ENCODE measurements around the gene XIRP2. TPM values are rescaled to one million over a fixed set of nuclear protein-coding genes. Genes with fewer than 3 reads are reported as not detected.

Gene XIRP2
- total and polyA plus RNA-seq, 2 of the 4 experiments (the other 2 are of a cell fraction): 0.05 to 0.18 TPM

GRCh38 chr2:167132906-167133555 lies 244.8 kb downstream of the XIRP2 start:
- H2BK20ac ChIP-seq (ENCODE audit: low read depth, low read length): peak overlapping the region; percentile 74
- H3K36me3 ChIP-seq (ENCODE audit: control insufficient read depth, insufficient read depth, low read length): no peaks in the 10 kb centered on the region
- H3K9me3 ChIP-seq (ENCODE audit: control insufficient read depth, insufficient read depth, low read length): no peaks in the 10 kb centered on the region
- H3K18ac ChIP-seq (ENCODE audit: low read depth, low read length): peak overlapping the region; percentile 75; the same call in 1 of the 2 replicates
- no peak overlapping the region for H2AK9ac ChIP-seq (replicated peaks; ENCODE audit: low read depth, low read length, poor library complexity)
- H3K79me1 ChIP-seq (ENCODE audit: low read depth in 1 of 2, low read length in 2 of 2): no peaks in the 10 kb centered on the region
- H3K4ac ChIP-seq (ENCODE audit: low read depth, low read length): peak overlapping the region; percentile 22; the same call in 1 of the 2 replicates
- WGBS, 2 experiments (ENCODE audit: extremely low coverage in 2 of 2, insufficient read length in 1 of 2): no CpG with 5 or more reads among the region's 3 CpGs
- no peak overlapping the region for H3K4me3 ChIP-seq (ENCODE audit: insufficient read depth, low read depth, low read length)
- H2AFZ ChIP-seq (replicated peaks; ENCODE audit: low read length, poor library complexity): no peak overlapping the region
- H2BK5ac ChIP-seq (ENCODE audit: low read depth, low read length, poor library complexity, severe bottlenecking): no peak overlapping the region
- no peak overlapping the region for H3K9ac ChIP-seq (ENCODE audit: low read depth, low read length)
- DNase-seq: no peak
- ChIA-PET POLR2A (ENCODE audit: unreplicated experiment) (no interaction called here), CTCF (no interaction called here)
- 0 out of 2 replicates have a peak overlapping the region, but pooled peaks have one; percentile 27 for H2AK5ac ChIP-seq (ENCODE audit: low read depth, low read length)
- H4K91ac ChIP-seq (ENCODE audit: insufficient read depth, low read depth, low read length): no peak overlapping the region
- H2BK15ac ChIP-seq (ENCODE audit: low read depth, low read length): no peak overlapping the region
- no peak overlapping the region for H3K23ac ChIP-seq (ENCODE audit: low read depth, low read length)
- H3K4me1 ChIP-seq (ENCODE audit: control insufficient read depth, insufficient read depth, low read length): peaks cover 6% of the 10 kb centered on the region; the same call in 1 of the 2 replicates
- H2BK120ac ChIP-seq (ENCODE audit: low read depth, low read length): peak overlapping the region; percentile 81
- dilution Hi-C loops (cut with HindIII; ENCODE audit: low sequenced_read_pairs, unreplicated experiment) (no loop called here), in situ Hi-C loops (cut with MboI; ENCODE audit: low sequenced_read_pairs) (no loop called here), intact Hi-C loops (cut with micrococcal nuclease) (no loop called here)
- H3K14ac ChIP-seq (replicated peaks; ENCODE audit: low read depth, low read length): peak overlapping the region; percentile 76; the same call in 1 of the 2 replicates
- TF ChIP-seq SMC3 (IDR thresholded peaks at IDR 0.05; ENCODE audit: low read depth, low read length): no peak
- TF ChIP-seq BHLHE40 (IDR thresholded peaks at IDR 0.05; ENCODE audit: low read depth, low read length): no peak
- no peak for TF ChIP-seq POLR2A (IDR thresholded peaks at IDR 0.05; ENCODE audit: low read depth, low read length)
- TF ChIP-seq MAZ (IDR thresholded peaks at IDR 0.05; ENCODE audit: borderline replicate concordance, low read depth, low read length): no peak
- TF ChIP-seq RFX5 (IDR thresholded peaks at IDR 0.05; ENCODE audit: low read depth, low read length): no peak
- TF ChIP-seq FOS (IDR thresholded peaks at IDR 0.05; ENCODE audit: low read depth, low read length): no peak
- TF ChIP-seq MAFK (IDR thresholded peaks at IDR 0.05; ENCODE audit: low read depth, low read length): no peak
- TF ChIP-seq USF2 (IDR thresholded peaks at IDR 0.05; ENCODE audit: low read depth, low read length): no peak
- no peak for TF ChIP-seq RCOR1 (IDR thresholded peaks at IDR 0.05; ENCODE audit: insufficient replicate concordance, low read length)
- TF ChIP-seq MXI1 (IDR thresholded peaks at IDR 0.05; ENCODE audit: borderline replicate concordance, low read depth, low read length): no peak
- no peak for TF ChIP-seq CHD1 (IDR thresholded peaks at IDR 0.05; ENCODE audit: low read depth, low read length)
- no peak for TF ChIP-seq CEBPB (IDR thresholded peaks at IDR 0.05; ENCODE audit: low read depth, low read length)
- no peak for TF ChIP-seq NFE2L2 (IDR thresholded peaks at IDR 0.05; ENCODE audit: low read depth, low read length)
- no peak for TF ChIP-seq RAD21 (IDR thresholded peaks at IDR 0.05; ENCODE audit: low read length)
- peaks cover 2% of the 10 kb centered on the region; the same call in 1 of the 2 replicates for H3K9me1 ChIP-seq (ENCODE audit: insufficient read depth, low read length)
- H3K56ac ChIP-seq (ENCODE audit: extremely low read depth, insufficient read depth, low read length): no peak overlapping the region
- no peaks in the 10 kb centered on the region for H4K20me1 ChIP-seq (ENCODE audit: insufficient read depth, low read length)
- H3K27ac ChIP-seq (ENCODE audit: insufficient read depth, low read length): no peak overlapping the region
- no TSS peak for BruUV-seq (replicated peaks)
- no peak overlapping the region for H4K8ac ChIP-seq (ENCODE audit: low read depth in 2 of 2, low read length in 2 of 2)
- H4K5ac ChIP-seq (ENCODE audit: low read depth, low read length): peak overlapping the region; percentile 78; the same call in 1 of the 2 replicates
- H3K4me2 ChIP-seq (ENCODE audit: low read depth, low read length): no peak overlapping the region
- H3K27me3 ChIP-seq (ENCODE audit: control insufficient read depth, insufficient read depth, low read length): no peaks in the 10 kb centered on the region
- ATAC-seq (ENCODE audit: low read depth): no peak
